Neural progenitor cell (in vitro differentiated cells): Measurements from ENCODE around the gene NDUFB10. TPM values are rescaled to one million over a fixed set of nuclear protein-coding genes. Genes with fewer than 3 reads are reported as not detected.

Source experiments
- DNase-seq: peaks from one replicate; pipeline ENCODE4 v3.0.0-alpha.2; 2016; ENCODE audit warnings: low spot score
- H2AFZ ChIP-seq: fragments of 200-600 bp; sonication (generic); replicated peaks from 2 replicates; pipeline ENCODE4 v1.6.1; 2016; ENCODE audit warnings: antibody characterized with exemption
- H3F3A ChIP-seq: fragments of 200-600 bp; sonication (generic); 2 replicates; pipeline ENCODE4 v1.6.1; 2016; ENCODE audit warnings: antibody characterized with exemption, low read depth
- H3K27ac ChIP-seq: fragments of 200-600 bp; sonication (generic); 2 replicates; pipeline ENCODE4 v1.5.1; 2016; ENCODE audit warnings: mild to moderate bottlenecking
- H3K27me3 ChIP-seq: fragments of 200-600 bp; sonication (generic); 2 replicates; pipeline ENCODE4 v1.6.1; 2016; ENCODE audit warnings: mild to moderate bottlenecking, moderate library complexity
- H3K36me3 ChIP-seq: fragments of 200-600 bp; sonication (generic); 2 replicates; pipeline ENCODE4 v1.5.1; 2016
- H3K4me1 ChIP-seq: fragments of 200-600 bp; sonication (generic); 2 replicates; pipeline ENCODE4 v1.6.1; 2016; ENCODE audit warnings: mixed run types
- H3K4me2 ChIP-seq: fragments of 200-600 bp; sonication (generic); 2 replicates; pipeline ENCODE4 v1.6.1; 2016
- H3K4me3 ChIP-seq: fragments of 200-600 bp; sonication (generic); 2 replicates; pipeline ENCODE4 v1.5.1; 2016
- H3K79me2 ChIP-seq: fragments of 200-600 bp; sonication (generic); 2 replicates; pipeline ENCODE4 v1.6.1; 2016; ENCODE audit warnings: low read depth
- H3K9ac ChIP-seq: fragments of 200-600 bp; sonication (generic); 2 replicates; pipeline ENCODE4 v1.6.1; 2016
- H3K9me3 ChIP-seq: fragments of 200-600 bp; sonication (generic); 2 replicates; pipeline ENCODE4 v1.5.1; 2016; ENCODE audit warnings: low read depth
- H4K20me1 ChIP-seq: fragments of 200-600 bp; sonication (generic); 2 replicates; pipeline ENCODE4 v1.6.1; 2016; ENCODE audit warnings: low read depth
- H3K27ac Mint-ChIP-seq: 3 replicates; pipeline ENCODE4 v1.8.0; 2021; ENCODE audit warnings: mixed read lengths
- H3K27me3 Mint-ChIP-seq: 2 replicates; pipeline ENCODE4 v1.8.0; 2022; ENCODE audit warnings: low read depth, mild to moderate bottlenecking, inconsistent platforms, moderate library complexity, mixed read lengths; ENCODE audit not compliant: insufficient read depth
- H3K36me3 Mint-ChIP-seq: 3 replicates; pipeline ENCODE4 v1.8.0; 2021; ENCODE audit warnings: mixed read lengths
- H3K4me1 Mint-ChIP-seq: 3 replicates; pipeline ENCODE4 v1.8.0; 2021; ENCODE audit warnings: mixed read lengths
- H3K4me3 Mint-ChIP-seq: 3 replicates; pipeline ENCODE4 v1.8.0; 2021; ENCODE audit warnings: mild to moderate bottlenecking, moderate library complexity, mixed read lengths
- H3K9me3 Mint-ChIP-seq: 3 replicates; pipeline ENCODE4 v1.8.0; 2020; ENCODE audit warnings: mixed read lengths
- CTCF ChIP-seq: fragments of 200-600 bp; sonication (generic); IDR thresholded peaks from 2 replicates; pipeline ENCODE4 v1.5.1; 2017; ENCODE audit warnings: antibody characterized with exemption, mild to moderate bottlenecking
- EZH2 ChIP-seq: fragments of 200-600 bp; sonication (generic); IDR thresholded peaks from 2 replicates; pipeline ENCODE4 v1.6.1; 2017; ENCODE audit warnings: antibody characterized with exemption, mild to moderate bottlenecking, moderate library complexity
- EZH2phosphoT487 ChIP-seq: fragments of 200-600 bp; sonication (generic); IDR thresholded peaks from 2 replicates; pipeline ENCODE4 v1.6.1; 2017; ENCODE audit warnings: antibody characterized with exemption
- total RNA-seq: library from RNA; depleted of rRNA; stranded (reverse); fragments of >200 nt; gene quantifications from 2 replicates; pipeline ENCODE4 v1.2.3, GENCODE V29; 2015; ENCODE audit warnings: low replicate concordance

The NDUFB10 gene
- total RNA-seq, 1 donor from 2014 or later = 155 TPM

DNA sequence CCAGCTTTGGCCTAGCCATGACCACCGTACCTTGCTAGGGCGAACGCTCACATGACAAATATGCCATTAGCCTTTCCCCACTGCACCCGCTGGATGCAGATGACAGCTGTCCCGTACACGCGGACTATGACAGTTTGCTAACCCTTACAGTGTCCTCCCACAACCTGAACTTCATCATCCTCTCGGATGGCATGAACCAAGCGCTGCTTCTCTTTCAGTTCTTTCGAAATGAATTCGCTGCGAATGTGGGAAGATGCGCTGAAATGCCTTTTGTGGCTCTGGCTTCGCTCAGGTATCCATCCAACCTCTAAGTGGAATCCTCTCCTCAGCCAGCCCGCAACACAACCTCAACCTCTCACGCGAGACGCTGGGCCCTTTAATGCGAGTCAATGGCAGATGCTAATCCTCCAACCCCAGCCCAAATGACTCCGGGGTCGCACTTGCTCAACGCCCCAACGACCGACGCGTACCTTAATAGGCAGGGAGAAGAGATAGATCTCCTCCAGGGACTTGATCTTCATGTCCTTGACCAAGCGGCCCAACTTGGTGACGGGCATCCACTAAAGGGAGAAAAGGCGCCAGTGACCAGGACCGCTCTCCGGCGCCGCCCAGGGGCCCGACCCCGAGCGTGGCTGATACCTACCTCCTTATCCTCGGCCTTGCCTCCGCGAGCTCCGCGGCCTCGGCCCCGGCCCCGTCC is 4.6 kb downstream of the NDUFB10 start:
- H3K9me3 Mint-ChIP-seq = no peaks in the 10 kb centered on the region
- H3K79me2 ChIP-seq = peaks cover 52% of the 10 kb centered on the region
- H3K9me3 ChIP-seq = no peaks in the 10 kb centered on the region
- H3K4me3 Mint-ChIP-seq = peak overlapping the region; percentile 95
- H3K9ac ChIP-seq = peak overlapping the region; percentile 93
- H3K4me1 Mint-ChIP-seq = peaks cover 34% of the 10 kb centered on the region
- no peaks in the 10 kb centered on the region for H3K36me3 ChIP-seq
- no peak overlapping the region for H2AFZ ChIP-seq
- no peaks in the 10 kb centered on the region for H3K27me3 ChIP-seq
- peak; percentile 56 for DNase-seq
- peak overlapping the region; percentile 92 for H3K27ac ChIP-seq
- H3K27me3 Mint-ChIP-seq = no peaks in the 10 kb centered on the region
- H4K20me1 ChIP-seq = peaks cover 44% of the 10 kb centered on the region
- H3K4me1 ChIP-seq = peaks cover 24% of the 10 kb centered on the region
- TF ChIP-seq EZH2phosphoT487 (no peak), CTCF (peak; percentile 27)
- peaks cover 12% of the 10 kb centered on the region for H3K36me3 Mint-ChIP-seq
- H3F3A ChIP-seq = peaks cover 44% of the 10 kb centered on the region
- peak overlapping the region; percentile 46 for H3K27ac Mint-ChIP-seq
- peak overlapping the region; percentile 98 for H3K4me3 ChIP-seq
- peak overlapping the region; percentile 96 for H3K4me2 ChIP-seq

GRCh38 chr16:1964506-1965395 is 5.4 kb downstream of the NDUFB10 start, which contains the start of gene RPS2:
TSS of gene RPS2 (minus strand) at chr16:1964826. CDS start at chr16:1964625, 201 bp downstream.
- peaks cover 49% of the 10 kb centered on the region for H3K79me2 ChIP-seq
- H3K9me3 Mint-ChIP-seq = no peaks in the 10 kb centered on the region

DNA sequence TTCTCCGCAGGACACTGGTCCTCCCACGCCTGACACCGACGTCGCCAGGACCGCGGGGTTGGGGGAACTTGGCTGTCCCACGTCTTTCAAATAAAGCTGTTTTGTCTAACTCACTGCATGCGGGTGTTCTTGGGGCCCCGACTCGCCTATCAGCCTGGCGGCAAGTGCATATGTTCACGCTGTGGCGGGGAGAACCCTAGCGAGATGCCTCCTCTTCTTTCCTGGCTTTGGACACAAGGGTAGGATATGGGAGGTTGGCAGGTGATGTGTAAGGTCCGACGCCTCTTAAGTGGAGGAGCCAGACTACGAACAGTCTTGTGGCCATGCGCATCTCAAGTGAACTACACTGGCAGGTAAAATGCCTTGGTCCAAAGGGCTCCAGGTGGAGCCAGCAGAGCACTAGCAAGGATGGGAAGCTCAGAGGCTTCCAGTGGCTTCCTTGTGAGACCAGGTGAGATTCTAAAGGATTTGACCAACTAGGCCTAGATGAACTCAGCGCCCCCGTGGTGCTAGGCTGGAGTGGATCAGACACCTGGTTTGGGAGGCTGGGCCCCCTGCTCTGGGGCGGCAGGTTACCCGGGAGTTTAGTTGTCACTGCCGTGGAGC is 6.2 kb downstream of the NDUFB10 start:
- peak overlapping the region; percentile 98 for H3K9ac ChIP-seq
- no peak overlapping the region for H3K27ac ChIP-seq
- H2AFZ ChIP-seq = no peak overlapping the region
- H3K79me2 ChIP-seq = peaks cover 41% of the 10 kb centered on the region
- peak overlapping the region; percentile 50 for H3K27ac Mint-ChIP-seq
- H3K4me3 ChIP-seq = peak overlapping the region; percentile 98
- H3K36me3 ChIP-seq = no peaks in the 10 kb centered on the region
- H4K20me1 ChIP-seq = peaks cover 40% of the 10 kb centered on the region
- peaks cover 12% of the 10 kb centered on the region for H3K36me3 Mint-ChIP-seq
- H3K4me1 Mint-ChIP-seq = peaks cover 28% of the 10 kb centered on the region
- H3K4me2 ChIP-seq = peak overlapping the region; percentile 90
- TF ChIP-seq EZH2phosphoT487 (no peak), CTCF (no peak), EZH2 (no peak)
- no peak for DNase-seq
- no peaks in the 10 kb centered on the region for H3K9me3 ChIP-seq
- H3K9me3 Mint-ChIP-seq = no peaks in the 10 kb centered on the region
- H3K27me3 Mint-ChIP-seq = no peaks in the 10 kb centered on the region
- H3K27me3 ChIP-seq = no peaks in the 10 kb centered on the region
- H3K4me1 ChIP-seq = peaks cover 21% of the 10 kb centered on the region
- H3F3A ChIP-seq = peaks cover 42% of the 10 kb centered on the region
- H3K4me3 Mint-ChIP-seq = peak overlapping the region; percentile 95

More at GRCh38 chr16:1964506-1965395, 5.4 kb downstream of the NDUFB10 start, which contains the start of gene RPS2:
- H3K4me3 ChIP-seq = peak within 1 kb of the TSS; percentile 98
- H3K4me2 ChIP-seq = peak within 1 kb of the TSS; percentile 96
- Mint-ChIP-seq H3K36me3 (peaks cover 12% of the 10 kb centered on the region), H3K4me1 (peaks cover 34% of the 10 kb centered on the region), H3K27me3 (no peaks in the 10 kb centered on the region), H3K4me3 (peak within 1 kb of the TSS; percentile 95), H3K27ac (peak within 1 kb of the TSS; percentile 74)
- peaks cover 24% of the 10 kb centered on the region for H3K4me1 ChIP-seq
- peaks cover 44% of the 10 kb centered on the region for H4K20me1 ChIP-seq
- DNase-seq = peak; percentile 100
- TF ChIP-seq EZH2 (no peak), CTCF (no peak), EZH2phosphoT487 (no peak)
- peaks cover 42% of the 10 kb centered on the region for H3F3A ChIP-seq
- H3K9ac ChIP-seq = peak within 1 kb of the TSS; percentile 98
- no peaks in the 10 kb centered on the region for H3K9me3 ChIP-seq
- H3K27me3 ChIP-seq = no peaks in the 10 kb centered on the region
- peak within 1 kb of the TSS; percentile 92 for H3K27ac ChIP-seq
- no peaks in the 10 kb centered on the region for H3K36me3 ChIP-seq
- H2AFZ ChIP-seq = peak within 1 kb of the TSS; percentile 95
